ENCODE measurements around the gene PLXNA2.

DNA sequence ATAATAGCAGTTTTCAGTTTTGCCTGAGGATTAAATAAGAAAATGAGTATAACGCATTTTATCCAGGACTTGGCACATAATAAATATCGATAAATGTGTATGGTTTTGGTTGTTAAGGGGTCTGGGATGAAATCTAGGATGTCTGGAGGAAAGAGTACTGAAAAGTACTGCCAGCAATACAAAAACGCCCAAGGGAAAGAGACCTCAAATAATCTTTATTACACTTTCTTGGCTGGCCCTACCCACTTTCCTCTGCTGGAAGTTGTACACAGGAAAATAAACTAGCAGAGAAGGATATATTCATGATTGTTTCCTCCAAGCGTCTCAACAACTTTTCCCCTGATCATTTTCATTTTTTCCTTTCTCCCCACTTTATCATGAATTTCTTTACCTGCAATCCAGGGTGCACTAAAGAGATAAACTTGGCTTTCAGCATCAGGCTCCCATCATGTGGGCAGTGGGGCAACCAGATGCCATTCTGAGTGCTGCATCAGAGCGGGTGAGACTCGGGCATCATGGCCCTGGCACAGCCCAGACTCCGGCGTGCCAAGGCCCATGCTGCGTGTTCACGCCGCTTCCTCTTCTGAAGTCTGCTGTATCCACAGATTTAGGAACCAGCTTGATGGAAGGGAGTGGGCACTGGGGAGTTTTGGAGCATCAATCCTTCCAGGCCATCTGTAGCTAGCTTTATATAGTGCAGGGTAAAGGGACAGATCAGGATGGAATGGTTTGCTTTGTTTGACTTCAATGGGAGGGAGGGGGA, 35.8 kb upstream of the PLXNA2 start:
- no peak for TF ChIP-seq POLR2A (IDR thresholded peaks at IDR 0.05; ENCODE audit: low read depth, low read length)
- TF ChIP-seq, protein P1, sequence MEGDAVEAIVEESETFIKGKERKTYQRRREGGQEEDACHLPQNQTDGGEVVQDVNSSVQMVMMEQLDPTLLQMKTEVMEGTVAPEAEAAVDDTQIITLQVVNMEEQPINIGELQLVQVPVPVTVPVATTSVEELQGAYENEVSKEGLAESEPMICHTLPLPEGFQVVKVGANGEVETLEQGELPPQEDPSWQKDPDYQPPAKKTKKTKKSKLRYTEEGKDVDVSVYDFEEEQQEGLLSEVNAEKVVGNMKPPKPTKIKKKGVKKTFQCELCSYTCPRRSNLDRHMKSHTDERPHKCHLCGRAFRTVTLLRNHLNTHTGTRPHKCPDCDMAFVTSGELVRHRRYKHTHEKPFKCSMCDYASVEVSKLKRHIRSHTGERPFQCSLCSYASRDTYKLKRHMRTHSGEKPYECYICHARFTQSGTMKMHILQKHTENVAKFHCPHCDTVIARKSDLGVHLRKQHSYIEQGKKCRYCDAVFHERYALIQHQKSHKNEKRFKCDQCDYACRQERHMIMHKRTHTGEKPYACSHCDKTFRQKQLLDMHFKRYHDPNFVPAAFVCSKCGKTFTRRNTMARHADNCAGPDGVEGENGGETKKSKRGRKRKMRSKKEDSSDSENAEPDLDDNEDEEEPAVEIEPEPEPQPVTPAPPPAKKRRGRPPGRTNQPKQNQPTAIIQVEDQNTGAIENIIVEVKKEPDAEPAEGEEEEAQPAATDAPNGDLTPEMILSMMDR (IDR thresholded peaks at IDR 0.05; ENCODE audit: extremely low read depth in 1 of 2, insufficient read depth in 1 of 2, low read depth in 1 of 2, low read length in 2 of 2) = no peak
- TF ChIP-seq FOS (IDR thresholded peaks at IDR 0.05; ENCODE audit: borderline replicate concordance, insufficient read depth, low read length) = no peak
